Heart left ventricle (tissue), 13 donors: Measurements from ENCODE around the gene MACROH2A2.

Experiments
- POLR2A ChIP-seq, 2 donors: fragments of 450-650 bp; IDR thresholded peaks; one replicate each; pipeline ENCODE4 v1.6.1; 2017; ENCODE audit warnings: antibody characterized with exemption in 2 of 2, mild to moderate bottlenecking in 2 of 2, moderate library complexity in 2 of 2
- TF ChIP-seq, protein P1 (sequence below), 12 donors: fragments of 200-600 bp; sonication (generic) in 4 of 12; IDR thresholded peaks; one replicate each; pipeline versions ENCODE4 v1.5.0 to v1.8.0; 2018 to 2022; ENCODE audit warnings: antibody characterized with exemption in 12 of 12, mild to moderate bottlenecking in 5 of 12
- donor health status: ischemic (EF 13 %, LVEDD 7.1; RV severe dilation, severe dysfunction).
- donor health status: DM: no; HTN: yes; CAD: no.
- donor health status: DM: no; HTN: no; CAD: no.
- donor health status: ischemic (EF 25% LVEDD 6.9; RV normal size, moderate dysfunction).
- donor health status: ischemic (EF 25% LVEDD 5.7; RV mildly dilated, moderate dysfunction).
- donor health status: ischemic (EF 35%, LVEDD 5.7; RV mildly dilated, moderate dysfunction).
- donor health status: nonischemic (EF 11% LVEDD 7.7; RV severe dilation, severe dysfunction).
- donor health status: DM: yes; HTN: yes; CAD: no.
- donor health status: PGD.
- donor health status: ischemic (EF 29% LVEDD 5.4; RV normal size, mild dysfunction).
- donor health status: nonischemic (EF 23%, LVEDD 6.1; RV moderate dilation, normal function).

- TF ChIP-seq, protein P1, sequence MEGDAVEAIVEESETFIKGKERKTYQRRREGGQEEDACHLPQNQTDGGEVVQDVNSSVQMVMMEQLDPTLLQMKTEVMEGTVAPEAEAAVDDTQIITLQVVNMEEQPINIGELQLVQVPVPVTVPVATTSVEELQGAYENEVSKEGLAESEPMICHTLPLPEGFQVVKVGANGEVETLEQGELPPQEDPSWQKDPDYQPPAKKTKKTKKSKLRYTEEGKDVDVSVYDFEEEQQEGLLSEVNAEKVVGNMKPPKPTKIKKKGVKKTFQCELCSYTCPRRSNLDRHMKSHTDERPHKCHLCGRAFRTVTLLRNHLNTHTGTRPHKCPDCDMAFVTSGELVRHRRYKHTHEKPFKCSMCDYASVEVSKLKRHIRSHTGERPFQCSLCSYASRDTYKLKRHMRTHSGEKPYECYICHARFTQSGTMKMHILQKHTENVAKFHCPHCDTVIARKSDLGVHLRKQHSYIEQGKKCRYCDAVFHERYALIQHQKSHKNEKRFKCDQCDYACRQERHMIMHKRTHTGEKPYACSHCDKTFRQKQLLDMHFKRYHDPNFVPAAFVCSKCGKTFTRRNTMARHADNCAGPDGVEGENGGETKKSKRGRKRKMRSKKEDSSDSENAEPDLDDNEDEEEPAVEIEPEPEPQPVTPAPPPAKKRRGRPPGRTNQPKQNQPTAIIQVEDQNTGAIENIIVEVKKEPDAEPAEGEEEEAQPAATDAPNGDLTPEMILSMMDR (IDR thresholded peaks at IDR 0.05) = no peak
- no peak for TF ChIP-seq POLR2A (IDR thresholded peaks at IDR 0.05)
Measured at GRCh38 chr10:70035531-70035930, 17.1 kb upstream of the MACROH2A2 start.
